Skeletal muscle satellite cell (primary cell): ENCODE measurements around the gene ONECUT3.
"Not testable (repeated sequence)": the region's sequence is repeated elsewhere in the genome, so short reads cannot be mapped to it uniquely, and the experiment has no call there.

ENCODE experiments used
- H3K27me3 ChIP-seq: 2 replicates; pipeline ENCODE4 v1.7.0; 2013; ENCODE audit warnings: low read length; ENCODE audit not compliant: control insufficient read depth, insufficient read depth
- H3K36me3 ChIP-seq: 2 replicates; pipeline ENCODE4 v1.7.0; 2013; ENCODE audit warnings: mild to moderate bottlenecking, control low read depth, low read length; ENCODE audit not compliant: insufficient read depth
- H3K4me1 ChIP-seq: 2 replicates; pipeline ENCODE4 v1.7.0; 2013; ENCODE audit warnings: low read length; ENCODE audit not compliant: control insufficient read depth, insufficient read depth
- H3K4me2 ChIP-seq: 2 replicates; pipeline ENCODE4 v1.7.0; 2013; ENCODE audit warnings: mild to moderate bottlenecking, low read length
- H3K4me3 ChIP-seq: 2 replicates; pipeline ENCODE4 v1.7.0; 2013; ENCODE audit warnings: low read length
- H3K9ac ChIP-seq: 2 replicates; pipeline ENCODE4 v1.7.0; 2013; ENCODE audit warnings: mild to moderate bottlenecking, low read depth, low read length, moderate library complexity
- H3K9me3 ChIP-seq: replicated peaks from 2 replicates; pipeline ENCODE4 v1.7.0; 2013; ENCODE audit warnings: mild to moderate bottlenecking, control low read depth, low read length

Gene ONECUT3

GRCh38 chr19:1791879-1792278 is 38.6 kb downstream of the ONECUT3 start:
- Histone ChIP-seq H3K9ac (no peak overlapping the region), H3K4me3 (no peak overlapping the region), H3K36me3 (no peaks in the 10 kb centered on the region), H3K4me1 (peaks cover 11% of the 10 kb centered on the region), H3K27me3 (peaks cover 16% of the 10 kb centered on the region), H3K9me3 (no peaks in the 10 kb centered on the region), H3K4me2 (no peak overlapping the region)

- Histone ChIP-seq H3K4me2 (no peak overlapping the region), H3K27me3 (peaks cover 9% of the 10 kb centered on the region), H3K9ac (no peak overlapping the region), H3K4me1 (peaks cover 8% of the 10 kb centered on the region), H3K9me3 (no peaks in the 10 kb centered on the region), H3K4me3 (no peak overlapping the region), H3K36me3 (no peaks in the 10 kb centered on the region)
These were observed 41.3 kb downstream of the ONECUT3 start for GRCh38 chr19:1794424-1795172.

DNA sequence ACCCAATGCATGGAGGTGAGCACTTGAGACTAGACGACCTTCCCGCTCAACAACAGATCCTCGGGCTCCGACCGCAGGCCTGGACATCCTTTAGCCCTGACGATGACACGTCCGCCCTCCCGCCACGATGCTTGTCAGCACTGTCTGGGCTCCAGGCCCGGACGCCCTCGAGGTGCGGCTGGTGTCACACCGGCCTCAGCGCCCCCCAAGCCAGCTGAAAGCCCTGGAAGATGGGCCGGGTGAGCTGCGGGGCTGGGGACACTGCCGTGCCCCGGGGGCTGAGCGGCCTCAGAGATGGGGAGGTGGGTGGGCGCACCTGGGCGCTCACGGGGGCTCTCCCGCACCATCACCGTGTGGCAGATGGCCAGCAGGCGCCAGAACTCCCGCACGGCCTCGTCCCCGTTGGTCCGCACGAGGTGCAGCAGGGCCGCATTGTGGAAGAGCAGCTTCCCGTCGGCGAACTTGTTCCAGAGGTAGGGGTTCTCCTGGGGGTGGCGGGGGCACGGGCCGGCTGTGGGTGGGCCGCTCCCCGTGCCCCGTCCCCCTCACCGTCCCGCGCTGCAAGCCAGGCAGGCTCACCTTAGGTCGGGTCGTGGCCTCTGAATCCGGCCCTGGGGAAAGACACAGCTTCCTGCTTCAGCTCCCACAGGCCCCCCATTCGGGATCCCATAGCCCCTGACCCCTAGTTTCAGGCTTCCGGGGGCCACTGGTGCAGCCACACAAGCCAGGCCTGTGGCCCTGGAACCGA is 43.3 kb downstream of the ONECUT3 start:
- peak overlapping the region; percentile 94 for H3K4me2 ChIP-seq
- H3K9me3 ChIP-seq = no peaks in the 10 kb centered on the region
- peaks cover 8% of the 10 kb centered on the region for H3K4me1 ChIP-seq
- H3K4me3 ChIP-seq = no peak overlapping the region
- H3K36me3 ChIP-seq = peaks cover 5% of the 10 kb centered on the region
- peaks cover 9% of the 10 kb centered on the region for H3K27me3 ChIP-seq
- no peak overlapping the region for H3K9ac ChIP-seq

DNA sequence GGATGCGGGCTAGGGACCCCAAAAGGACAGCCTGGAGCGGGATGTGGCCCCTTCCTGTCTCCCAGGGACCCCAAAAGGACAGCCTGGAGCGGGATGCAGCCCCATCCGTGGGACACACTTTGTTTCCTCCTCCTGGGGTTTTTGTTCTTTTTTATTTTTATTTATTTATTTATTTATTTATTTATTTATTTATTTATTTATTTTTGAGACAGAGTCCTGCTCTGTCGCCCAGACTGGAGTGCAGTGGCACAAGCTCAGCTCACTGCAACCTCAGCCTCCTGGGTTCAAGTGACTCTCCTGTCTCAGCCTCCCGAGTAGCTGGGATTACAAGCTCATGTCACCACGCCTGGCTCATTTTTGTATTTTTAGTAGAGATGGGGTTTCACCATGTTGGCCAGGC is 44.0 kb downstream of the ONECUT3 start:
- not testable (repeated sequence) for H3K27me3 ChIP-seq, H3K4me1 ChIP-seq, H3K9me3 ChIP-seq, H3K4me2 ChIP-seq, H3K4me3 ChIP-seq, H3K36me3 ChIP-seq, H3K9ac ChIP-seq

DNA sequence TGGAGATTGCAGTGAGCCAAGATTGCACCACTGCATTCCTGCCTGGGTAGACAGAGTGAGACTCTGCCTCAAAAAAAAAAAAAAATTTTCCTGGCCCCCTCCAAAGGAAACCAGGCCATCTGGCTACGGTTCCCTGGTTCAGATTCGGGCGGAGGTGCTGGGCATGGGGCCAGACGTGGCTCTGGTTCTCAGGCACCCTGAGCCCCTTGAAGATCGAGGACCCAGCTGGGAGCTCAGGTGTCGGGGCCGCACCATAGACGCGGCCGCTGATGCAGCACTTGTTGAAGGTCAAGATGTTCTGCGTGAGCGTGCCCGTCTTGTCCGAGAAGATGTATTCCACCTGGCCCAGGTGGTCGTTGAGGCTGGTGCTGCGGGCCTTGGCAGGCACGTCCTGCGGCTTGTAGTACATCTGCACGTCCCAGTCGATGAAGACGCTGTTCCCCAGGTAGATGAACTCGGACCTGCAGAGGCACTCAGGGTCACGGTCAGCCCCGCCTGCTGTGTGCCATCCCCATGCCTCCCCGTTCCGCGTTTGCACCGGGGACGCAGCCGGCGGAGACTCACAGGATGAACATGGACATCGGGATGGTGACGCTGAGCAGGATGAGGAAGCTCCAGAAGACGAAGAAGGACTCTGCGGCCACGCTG is 46.5 kb downstream of the ONECUT3 start:
- Histone ChIP-seq H3K4me3 (no peak overlapping the region), H3K4me1 (peaks cover 8% of the 10 kb centered on the region), H3K9me3 (no peaks in the 10 kb centered on the region), H3K9ac (no peak overlapping the region), H3K36me3 (peaks cover 5% of the 10 kb centered on the region), H3K4me2 (no peak overlapping the region), H3K27me3 (peaks cover 9% of the 10 kb centered on the region)

DNA sequence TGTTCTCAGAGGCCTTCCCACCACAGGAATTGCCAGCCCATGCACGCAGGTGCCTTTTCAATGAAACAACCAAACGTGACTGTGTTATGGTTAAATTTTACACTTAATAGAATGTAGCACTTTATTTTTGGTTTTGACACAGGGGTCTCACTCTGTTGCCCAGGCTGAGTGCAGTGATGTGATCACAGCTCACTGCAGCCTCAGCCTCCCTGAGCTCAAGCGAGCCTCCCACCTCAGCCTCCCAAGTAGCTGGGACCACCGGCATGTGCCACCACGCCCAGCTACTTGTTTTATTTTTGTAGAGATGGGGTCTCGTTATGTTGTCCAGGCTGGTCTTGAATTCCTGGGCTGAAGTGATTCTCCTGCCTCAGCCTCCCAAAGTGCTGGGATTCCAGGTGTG is 51.6 kb downstream of the ONECUT3 start:
- Histone ChIP-seq H3K36me3 (peaks cover 5% of the 10 kb centered on the region), H3K9ac (no peak overlapping the region), H3K4me3 (no peak overlapping the region), H3K4me1 (no peaks in the 10 kb centered on the region), H3K4me2 (no peak overlapping the region), H3K9me3 (no peaks in the 10 kb centered on the region), H3K27me3 (no peaks in the 10 kb centered on the region)

- Histone ChIP-seq H3K4me2 (no peak overlapping the region), H3K9me3 (no peaks in the 10 kb centered on the region), H3K4me3 (no peak overlapping the region), H3K27me3 (no peaks in the 10 kb centered on the region), H3K4me1 (no peaks in the 10 kb centered on the region), H3K36me3 (no peaks in the 10 kb centered on the region), H3K9ac (no peak overlapping the region)
These were observed 52.3 kb downstream of the ONECUT3 start for GRCh38 chr19:1805401-1806183.

DNA sequence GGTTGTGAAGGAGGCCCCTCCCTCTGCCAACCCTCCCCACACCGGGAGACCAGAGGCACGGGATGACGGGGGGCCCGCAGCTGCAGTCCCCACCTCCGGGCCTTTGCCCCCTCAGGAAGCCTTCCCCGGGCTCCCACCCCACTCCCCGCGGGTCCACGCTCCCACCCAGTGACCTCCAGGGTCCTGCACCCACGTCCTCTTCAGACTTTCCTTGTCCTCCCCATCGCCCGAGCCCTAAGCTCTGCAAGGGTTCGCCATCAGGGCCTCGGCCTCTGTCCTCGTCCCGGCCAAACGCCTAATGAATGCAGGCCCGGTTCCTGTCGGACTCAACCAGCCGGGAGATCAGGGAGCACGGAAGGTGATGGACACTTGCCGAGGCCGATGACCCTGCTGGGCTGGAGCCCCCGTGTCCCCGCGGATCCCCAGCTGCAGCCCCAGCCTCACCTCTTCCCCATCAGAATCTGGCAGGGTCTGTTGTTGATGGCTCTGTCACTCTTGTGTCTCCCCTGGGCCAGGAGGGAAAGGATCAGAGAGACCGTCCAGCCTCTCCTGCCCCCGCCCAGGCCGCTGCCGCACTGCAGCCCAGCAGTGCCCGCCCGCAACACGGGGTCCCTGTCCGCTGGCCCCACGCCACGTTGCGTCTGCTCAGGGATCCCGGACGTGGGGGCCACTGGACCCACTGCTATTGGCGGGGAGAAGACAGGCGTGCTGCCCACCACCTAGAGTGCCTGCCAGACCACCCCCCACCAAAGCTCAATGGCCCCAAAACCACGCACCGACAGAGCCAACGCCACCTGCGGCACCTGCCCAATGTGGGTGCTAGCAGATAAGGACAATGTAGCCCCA is 53.1 kb downstream of the ONECUT3 start:
- no peaks in the 10 kb centered on the region for H3K27me3 ChIP-seq
- no peak overlapping the region for H3K4me2 ChIP-seq
- H3K9me3 ChIP-seq = no peaks in the 10 kb centered on the region
- no peak overlapping the region for H3K4me3 ChIP-seq
- no peaks in the 10 kb centered on the region for H3K36me3 ChIP-seq
- peaks cover 2% of the 10 kb centered on the region for H3K4me1 ChIP-seq
- no peak overlapping the region for H3K9ac ChIP-seq

DNA sequence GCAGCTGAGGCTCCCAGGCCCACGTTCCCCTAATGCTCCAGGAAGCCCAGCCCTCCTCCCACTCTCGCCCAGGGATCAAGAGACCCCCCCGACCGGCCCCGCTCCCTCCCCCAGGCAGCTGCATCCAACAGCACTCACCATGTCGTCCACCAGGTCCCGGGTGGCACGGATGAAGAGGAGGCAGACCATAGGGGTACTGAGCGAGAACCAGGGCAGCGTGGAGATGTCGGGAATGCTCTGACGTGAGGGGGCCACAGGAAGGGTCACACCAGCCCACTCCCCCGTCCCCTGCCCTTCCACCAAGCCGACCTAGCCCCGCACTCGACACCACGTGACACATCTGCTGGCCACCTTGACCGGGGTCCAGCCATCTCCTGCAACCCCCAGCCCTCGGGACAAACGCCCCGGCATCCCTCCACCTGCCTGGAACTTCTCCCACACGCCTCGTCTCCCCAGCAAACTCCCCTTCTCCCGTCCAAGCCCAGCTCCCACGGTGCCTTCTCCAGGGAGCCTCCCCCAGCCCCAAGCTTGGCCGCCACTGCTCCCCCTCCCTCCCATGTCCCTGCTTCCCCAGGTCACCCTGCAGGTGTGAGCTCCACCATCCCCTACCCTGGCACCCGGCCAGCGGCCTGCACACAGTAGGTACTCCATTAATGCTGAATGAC is 53.9 kb downstream of the ONECUT3 start:
- no peak overlapping the region for H3K4me2 ChIP-seq
- H3K4me1 ChIP-seq = peaks cover 7% of the 10 kb centered on the region

GRCh38 chr19:1807695-1808394 is 54.5 kb downstream of the ONECUT3 start:
- no peak overlapping the region for H3K4me2 ChIP-seq
- no peak overlapping the region for H3K9ac ChIP-seq
- H3K9me3 ChIP-seq = no peaks in the 10 kb centered on the region
- H3K4me1 ChIP-seq = peaks cover 9% of the 10 kb centered on the region
- no peak overlapping the region for H3K4me3 ChIP-seq
- H3K27me3 ChIP-seq = no peaks in the 10 kb centered on the region
- H3K36me3 ChIP-seq = no peaks in the 10 kb centered on the region

More for the DNA sequence above, 53.9 kb downstream of the ONECUT3 start:
- H3K9me3 ChIP-seq = no peaks in the 10 kb centered on the region
- H3K27me3 ChIP-seq = no peaks in the 10 kb centered on the region
- no peak overlapping the region for H3K4me3 ChIP-seq
- H3K36me3 ChIP-seq = no peaks in the 10 kb centered on the region
- H3K9ac ChIP-seq = no peak overlapping the region
